HepG2 (cell line): ENCODE results near the gene TBL2. TPM values are rescaled to one million over a fixed set of nuclear protein-coding genes. Genes with fewer than 3 reads are reported as not detected.

Experiments
- FOXK2 ChIP-seq: fragments of 450-650 bp; IDR thresholded peaks from 2 replicates; pipeline ENCODE4 v1.6.1; 2016
- NFYB ChIP-seq: sonication (generic); formaldehyde crosslinking; IDR thresholded peaks from 2 replicates; pipeline ENCODE4 v1.4.0; 2020; ENCODE audit warnings: missing genetic modification reagents
- TBL1XR1 ChIP-seq: fragments of 150-350 bp; IDR thresholded peaks from 2 replicates; pipeline ENCODE4 v1.6.1; 2014; ENCODE audit warnings: borderline replicate concordance, low read length; ENCODE audit not compliant: partially characterized antibody
- TCF12 ChIP-seq, 2 experiments: fragments of 450-650 bp in 1 of 2; sonication (generic) in 1 of 2; formaldehyde crosslinking in 1 of 2; IDR thresholded peaks; 2 replicates each; pipeline versions ENCODE4 v1.6.1 to v1.8.0; 2017 to 2022; ENCODE audit warnings: antibody characterized with exemption in 1 of 2, mild to moderate bottlenecking in 1 of 2, missing genetic modification reagents in 1 of 2, moderate library complexity in 1 of 2
- ZNF225 ChIP-seq: sonication (generic); formaldehyde crosslinking; IDR thresholded peaks from 2 replicates; pipeline ENCODE4 v1.4.0; 2020; ENCODE audit warnings: mild to moderate bottlenecking, missing genetic modification reagents
- ZNF44 ChIP-seq: sonication (generic); formaldehyde crosslinking; IDR thresholded peaks from 2 replicates; pipeline ENCODE4 v1.5.1; 2020; ENCODE audit warnings: mild to moderate bottlenecking, missing genetic modification reagents
- ZNF615 ChIP-seq: sonication (generic); formaldehyde crosslinking; IDR thresholded peaks from 2 replicates; pipeline ENCODE4 v1.5.0; 2020; ENCODE audit warnings: mild to moderate bottlenecking, missing genetic modification reagents, borderline replicate concordance
- polyA plus RNA-seq, 8 experiments: library from polyadenylated mRNA; depleted of rRNA in 3 of 8; stranded (reverse) in 7 of 8; unstranded in 1 of 8; fragments of >200 nt; fragmentation: Illumina TruSeq in 4 of 8; extraction: Trizol in 4 of 8; gene quantifications; 2 replicates each; pipeline versions ENCODE4 v1.2.1 to v1.2.3, GENCODE V29; 2011 to 2016; ENCODE audit warnings: low read depth in 4 of 8, missing spikeins in 1 of 8, mixed read lengths in 1 of 8; ENCODE audit not compliant: insufficient read depth in 1 of 8
- total RNA-seq, 5 experiments: library from RNA; depleted of rRNA; stranded (reverse); fragments of >200 nt; fragmentation: Illumina TruSeq; extraction: Trizol; gene quantifications; 2 replicates each; pipeline ENCODE4 v1.2.3, GENCODE V29; 2016; ENCODE audit warnings: low read depth in 1 of 5
- TF ChIP-seq, protein P1 (sequence below): sonication (generic); formaldehyde crosslinking; conservative IDR thresholded peaks from 2 replicates; pipeline ENCODE4 v1.8.1; 2023; ENCODE audit warnings: missing genetic modification reagents
- TF ChIP-seq, protein P2 (sequence below): IDR thresholded peaks from 2 replicates; pipeline ENCODE4 v1.6.1; 2016
- TF ChIP-seq, protein P3 (sequence below): IDR thresholded peaks from 2 replicates; pipeline ENCODE4 v1.6.1; 2012; ENCODE audit warnings: low read length, improper control_type of control experiment
- TF ChIP-seq, protein P4 (sequence below): sonication (generic); formaldehyde crosslinking; conservative IDR thresholded peaks from 2 replicates; pipeline ENCODE4 v1.8.0; 2022; ENCODE audit warnings: low read depth, missing genetic modification reagents
- TF ChIP-seq, protein P5 (sequence below): sonication (generic); formaldehyde crosslinking; IDR thresholded peaks from 2 replicates; pipeline ENCODE4 v1.4.0; 2020; ENCODE audit warnings: missing genetic modification reagents, low read depth, mild to moderate bottlenecking, borderline replicate concordance
- TF ChIP-seq, protein P6 (sequence below): sonication (generic); formaldehyde crosslinking; conservative IDR thresholded peaks from 2 replicates; pipeline ENCODE4 v1.4.0; 2020; ENCODE audit warnings: missing genetic modification reagents
- TF ChIP-seq, protein P7 (sequence below): sonication (generic); formaldehyde crosslinking; IDR thresholded peaks from 2 replicates; pipeline ENCODE4 v1.4.0; 2020; ENCODE audit warnings: missing genetic modification reagents

Gene TBL2
- total and polyA plus RNA-seq, 2 of the 13 experiments (the other 11 are each of a cell fraction or from before 2014, with no cell fraction given), result 43.4 to 47.2 TPM

DNA sequence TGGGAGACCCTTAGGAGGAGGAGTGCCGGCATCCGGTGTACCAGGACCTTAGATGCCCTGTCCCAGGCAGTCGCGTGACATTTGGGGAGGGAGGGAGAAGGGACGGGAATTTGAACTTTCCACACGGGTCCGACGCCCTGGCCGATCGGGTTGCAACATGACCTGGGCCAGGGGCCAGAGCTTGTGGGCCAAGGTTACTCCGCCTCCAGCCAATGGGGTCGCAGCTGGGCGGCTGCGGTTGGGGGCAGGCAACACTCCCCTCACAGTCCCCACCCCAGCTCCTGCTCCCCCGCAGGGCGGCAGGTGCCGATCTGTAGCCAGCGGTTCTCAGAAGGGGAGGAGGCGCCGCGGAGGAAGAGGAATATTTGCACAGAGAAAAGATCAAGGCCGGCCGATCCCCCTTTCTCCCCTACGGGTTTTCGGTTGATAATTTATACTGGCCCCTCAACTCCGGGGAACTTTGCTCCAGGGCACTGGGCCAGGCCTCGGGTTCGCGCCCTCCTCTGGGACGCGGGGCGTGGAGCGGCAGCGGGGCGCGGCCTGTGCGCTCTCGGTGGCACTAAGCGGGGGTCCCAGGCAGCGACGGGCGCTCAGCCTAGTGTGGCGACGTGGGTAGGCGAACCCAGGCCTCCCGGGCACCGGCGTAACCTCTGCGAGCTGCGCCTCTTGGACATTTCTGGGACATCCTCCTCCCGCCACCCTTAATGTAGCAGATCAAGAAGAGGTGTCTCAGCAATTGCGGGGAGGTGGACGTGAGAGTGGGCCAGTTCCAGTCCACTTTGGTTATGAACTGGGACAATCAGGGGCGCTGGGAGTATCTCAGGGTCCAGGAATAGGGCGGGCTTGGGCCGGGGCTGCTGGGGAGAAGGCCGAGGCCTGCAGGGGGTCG lies 44.8 kb upstream of the TBL2 start (continued):
- TF ChIP-seq, protein P1, sequence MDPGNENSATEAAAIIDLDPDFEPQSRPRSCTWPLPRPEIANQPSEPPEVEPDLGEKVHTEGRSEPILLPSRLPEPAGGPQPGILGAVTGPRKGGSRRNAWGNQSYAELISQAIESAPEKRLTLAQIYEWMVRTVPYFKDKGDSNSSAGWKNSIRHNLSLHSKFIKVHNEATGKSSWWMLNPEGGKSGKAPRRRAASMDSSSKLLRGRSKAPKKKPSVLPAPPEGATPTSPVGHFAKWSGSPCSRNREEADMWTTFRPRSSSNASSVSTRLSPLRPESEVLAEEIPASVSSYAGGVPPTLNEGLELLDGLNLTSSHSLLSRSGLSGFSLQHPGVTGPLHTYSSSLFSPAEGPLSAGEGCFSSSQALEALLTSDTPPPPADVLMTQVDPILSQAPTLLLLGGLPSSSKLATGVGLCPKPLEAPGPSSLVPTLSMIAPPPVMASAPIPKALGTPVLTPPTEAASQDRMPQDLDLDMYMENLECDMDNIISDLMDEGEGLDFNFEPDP (CRISPR knock-in tag), result 0 out of 2 replicates have a peak, but pooled peaks have one; percentile 83
- TF ChIP-seq, protein P2, sequence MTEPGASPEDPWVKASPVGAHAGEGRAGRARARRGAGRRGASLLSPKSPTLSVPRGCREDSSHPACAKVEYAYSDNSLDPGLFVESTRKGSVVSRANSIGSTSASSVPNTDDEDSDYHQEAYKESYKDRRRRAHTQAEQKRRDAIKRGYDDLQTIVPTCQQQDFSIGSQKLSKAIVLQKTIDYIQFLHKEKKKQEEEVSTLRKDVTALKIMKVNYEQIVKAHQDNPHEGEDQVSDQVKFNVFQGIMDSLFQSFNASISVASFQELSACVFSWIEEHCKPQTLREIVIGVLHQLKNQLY (CRISPR knock-in tag), result peak; percentile 82
- TF ChIP-seq, protein P3, sequence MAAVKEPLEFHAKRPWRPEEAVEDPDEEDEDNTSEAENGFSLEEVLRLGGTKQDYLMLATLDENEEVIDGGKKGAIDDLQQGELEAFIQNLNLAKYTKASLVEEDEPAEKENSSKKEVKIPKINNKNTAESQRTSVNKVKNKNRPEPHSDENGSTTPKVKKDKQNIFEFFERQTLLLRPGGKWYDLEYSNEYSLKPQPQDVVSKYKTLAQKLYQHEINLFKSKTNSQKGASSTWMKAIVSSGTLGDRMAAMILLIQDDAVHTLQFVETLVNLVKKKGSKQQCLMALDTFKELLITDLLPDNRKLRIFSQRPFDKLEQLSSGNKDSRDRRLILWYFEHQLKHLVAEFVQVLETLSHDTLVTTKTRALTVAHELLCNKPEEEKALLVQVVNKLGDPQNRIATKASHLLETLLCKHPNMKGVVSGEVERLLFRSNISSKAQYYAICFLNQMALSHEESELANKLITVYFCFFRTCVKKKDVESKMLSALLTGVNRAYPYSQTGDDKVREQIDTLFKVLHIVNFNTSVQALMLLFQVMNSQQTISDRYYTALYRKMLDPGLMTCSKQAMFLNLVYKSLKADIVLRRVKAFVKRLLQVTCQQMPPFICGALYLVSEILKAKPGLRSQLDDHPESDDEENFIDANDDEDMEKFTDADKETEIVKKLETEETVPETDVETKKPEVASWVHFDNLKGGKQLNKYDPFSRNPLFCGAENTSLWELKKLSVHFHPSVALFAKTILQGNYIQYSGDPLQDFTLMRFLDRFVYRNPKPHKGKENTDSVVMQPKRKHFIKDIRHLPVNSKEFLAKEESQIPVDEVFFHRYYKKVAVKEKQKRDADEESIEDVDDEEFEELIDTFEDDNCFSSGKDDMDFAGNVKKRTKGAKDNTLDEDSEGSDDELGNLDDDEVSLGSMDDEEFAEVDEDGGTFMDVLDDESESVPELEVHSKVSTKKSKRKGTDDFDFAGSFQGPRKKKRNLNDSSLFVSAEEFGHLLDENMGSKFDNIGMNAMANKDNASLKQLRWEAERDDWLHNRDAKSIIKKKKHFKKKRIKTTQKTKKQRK, result no peak
- TF ChIP-seq FOXK2 (peak; percentile 40; the same call in 1 of the 2 replicates), ZNF44 (CRISPR knock-in tag) (no peak; the same call in 1 of the 2 replicates), TCF12 (IDR thresholded peaks at IDR 0.05) (no peak), TCF12 (CRISPR knock-in tag; IDR thresholded peaks at IDR 0.05) (peak; percentile 92; the same call in 1 of the 2 replicates), TBL1XR1 (peak; percentile 66), ZNF615 (CRISPR knock-in tag) (peak; percentile 74; the same call in 1 of the 2 replicates), NFYB (CRISPR knock-in tag) (peak; percentile 75), ZNF225 (CRISPR knock-in tag) (no peak)
- TF ChIP-seq, protein P4, sequence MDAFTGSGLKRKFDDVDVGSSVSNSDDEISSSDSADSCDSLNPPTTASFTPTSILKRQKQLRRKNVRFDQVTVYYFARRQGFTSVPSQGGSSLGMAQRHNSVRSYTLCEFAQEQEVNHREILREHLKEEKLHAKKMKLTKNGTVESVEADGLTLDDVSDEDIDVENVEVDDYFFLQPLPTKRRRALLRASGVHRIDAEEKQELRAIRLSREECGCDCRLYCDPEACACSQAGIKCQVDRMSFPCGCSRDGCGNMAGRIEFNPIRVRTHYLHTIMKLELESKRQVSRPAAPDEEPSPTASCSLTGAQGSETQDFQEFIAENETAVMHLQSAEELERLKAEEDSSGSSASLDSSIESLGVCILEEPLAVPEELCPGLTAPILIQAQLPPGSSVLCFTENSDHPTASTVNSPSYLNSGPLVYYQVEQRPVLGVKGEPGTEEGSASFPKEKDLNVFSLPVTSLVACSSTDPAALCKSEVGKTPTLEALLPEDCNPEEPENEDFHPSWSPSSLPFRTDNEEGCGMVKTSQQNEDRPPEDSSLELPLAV (CRISPR knock-in tag), result no peak
- TF ChIP-seq, protein P5, sequence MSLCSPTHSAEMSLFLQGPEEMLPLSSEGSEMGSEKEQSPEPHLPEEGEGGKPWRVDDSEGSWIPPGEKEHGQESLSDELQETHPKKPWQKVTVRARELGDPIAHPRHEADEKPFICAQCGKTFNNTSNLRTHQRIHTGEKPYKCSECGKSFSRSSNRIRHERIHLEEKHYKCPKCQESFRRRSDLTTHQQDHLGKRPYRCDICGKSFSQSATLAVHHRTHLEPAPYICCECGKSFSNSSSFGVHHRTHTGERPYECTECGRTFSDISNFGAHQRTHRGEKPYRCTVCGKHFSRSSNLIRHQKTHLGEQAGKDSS, result no peak
- TF ChIP-seq, protein P6, sequence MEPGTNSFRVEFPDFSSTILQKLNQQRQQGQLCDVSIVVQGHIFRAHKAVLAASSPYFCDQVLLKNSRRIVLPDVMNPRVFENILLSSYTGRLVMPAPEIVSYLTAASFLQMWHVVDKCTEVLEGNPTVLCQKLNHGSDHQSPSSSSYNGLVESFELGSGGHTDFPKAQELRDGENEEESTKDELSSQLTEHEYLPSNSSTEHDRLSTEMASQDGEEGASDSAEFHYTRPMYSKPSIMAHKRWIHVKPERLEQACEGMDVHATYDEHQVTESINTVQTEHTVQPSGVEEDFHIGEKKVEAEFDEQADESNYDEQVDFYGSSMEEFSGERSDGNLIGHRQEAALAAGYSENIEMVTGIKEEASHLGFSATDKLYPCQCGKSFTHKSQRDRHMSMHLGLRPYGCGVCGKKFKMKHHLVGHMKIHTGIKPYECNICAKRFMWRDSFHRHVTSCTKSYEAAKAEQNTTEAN (CRISPR knock-in tag), result 0 out of 2 replicates have a peak, but pooled peaks have one; percentile 16
- TF ChIP-seq, protein P7, sequence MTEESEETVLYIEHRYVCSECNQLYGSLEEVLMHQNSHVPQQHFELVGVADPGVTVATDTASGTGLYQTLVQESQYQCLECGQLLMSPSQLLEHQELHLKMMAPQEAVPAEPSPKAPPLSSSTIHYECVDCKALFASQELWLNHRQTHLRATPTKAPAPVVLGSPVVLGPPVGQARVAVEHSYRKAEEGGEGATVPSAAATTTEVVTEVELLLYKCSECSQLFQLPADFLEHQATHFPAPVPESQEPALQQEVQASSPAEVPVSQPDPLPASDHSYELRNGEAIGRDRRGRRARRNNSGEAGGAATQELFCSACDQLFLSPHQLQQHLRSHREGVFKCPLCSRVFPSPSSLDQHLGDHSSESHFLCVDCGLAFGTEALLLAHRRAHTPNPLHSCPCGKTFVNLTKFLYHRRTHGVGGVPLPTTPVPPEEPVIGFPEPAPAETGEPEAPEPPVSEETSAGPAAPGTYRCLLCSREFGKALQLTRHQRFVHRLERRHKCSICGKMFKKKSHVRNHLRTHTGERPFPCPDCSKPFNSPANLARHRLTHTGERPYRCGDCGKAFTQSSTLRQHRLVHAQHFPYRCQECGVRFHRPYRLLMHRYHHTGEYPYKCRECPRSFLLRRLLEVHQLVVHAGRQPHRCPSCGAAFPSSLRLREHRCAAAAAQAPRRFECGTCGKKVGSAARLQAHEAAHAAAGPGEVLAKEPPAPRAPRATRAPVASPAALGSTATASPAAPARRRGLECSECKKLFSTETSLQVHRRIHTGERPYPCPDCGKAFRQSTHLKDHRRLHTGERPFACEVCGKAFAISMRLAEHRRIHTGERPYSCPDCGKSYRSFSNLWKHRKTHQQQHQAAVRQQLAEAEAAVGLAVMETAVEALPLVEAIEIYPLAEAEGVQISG (CRISPR knock-in tag), result peak; percentile 69
